Activated CD4-positive, alpha-beta memory T cell treated with anti-CD3 and anti-CD28 coated beads, Interleukin-2, amount 10 ng/mL, durations not matched to agents 7 days and 5 days (primary cell): Measurements from ENCODE around the gene UBC. TPM values are rescaled to one million over a fixed set of nuclear protein-coding genes. Genes with fewer than 3 reads are reported as not detected.
A peak's percentile ranks its signal among the peaks of the same experiment; 100 is the strongest.
"Not testable (repeated sequence)": the region's sequence is repeated elsewhere in the genome, so short reads cannot be mapped to it uniquely, and the experiment has no call there.

Experiments used
- CTCF ChIA-PET: fragments of 350-600 bp; sonication (Branson Sonifier 250); formaldehyde crosslinking; loops from one replicate; lab custom pipeline; 2021; ENCODE audit warnings: antibody characterized with exemption, inconsistent platforms; lab: Charles Lee
- POLR2A ChIA-PET: fragments of 350-600 bp; sonication (Branson Sonifier 250); formaldehyde crosslinking; loops from one replicate; lab custom pipeline; 2021; ENCODE audit warnings: antibody characterized with exemption; lab: Charles Lee
- DNase-seq: peaks from one replicate; pipeline ENCODE4 v3.0.0-alpha.2; 2020
- H3K27ac Mint-ChIP-seq: one replicate; pipeline ENCODE4 v1.8.0; 2021; ENCODE audit warnings: mild to moderate bottlenecking, mixed read lengths
- H3K27me3 Mint-ChIP-seq: one replicate; pipeline ENCODE4 v1.8.0; 2021; ENCODE audit warnings: mixed read lengths
- H3K36me3 Mint-ChIP-seq: one replicate; pipeline ENCODE4 v1.8.0; 2021; ENCODE audit warnings: low read depth, mixed read lengths
- H3K4me1 Mint-ChIP-seq: one replicate; pipeline ENCODE4 v1.8.0; 2021; ENCODE audit warnings: mixed read lengths
- H3K4me3 Mint-ChIP-seq: one replicate; pipeline ENCODE4 v1.8.0; 2021; ENCODE audit warnings: mild to moderate bottlenecking, mixed read lengths
- H3K9me3 Mint-ChIP-seq: one replicate; pipeline ENCODE4 v1.8.0; 2021; ENCODE audit warnings: mixed read lengths
- total RNA-seq, 2 experiments: library from RNA; stranded (reverse); gene quantifications; one replicate each; pipeline ENCODE4 v1.2.3, GENCODE V29; 2021

The UBC gene
- total RNA-seq, 2 experiments from 2014 or later, result 1,545 to 1,580 TPM

DNA sequence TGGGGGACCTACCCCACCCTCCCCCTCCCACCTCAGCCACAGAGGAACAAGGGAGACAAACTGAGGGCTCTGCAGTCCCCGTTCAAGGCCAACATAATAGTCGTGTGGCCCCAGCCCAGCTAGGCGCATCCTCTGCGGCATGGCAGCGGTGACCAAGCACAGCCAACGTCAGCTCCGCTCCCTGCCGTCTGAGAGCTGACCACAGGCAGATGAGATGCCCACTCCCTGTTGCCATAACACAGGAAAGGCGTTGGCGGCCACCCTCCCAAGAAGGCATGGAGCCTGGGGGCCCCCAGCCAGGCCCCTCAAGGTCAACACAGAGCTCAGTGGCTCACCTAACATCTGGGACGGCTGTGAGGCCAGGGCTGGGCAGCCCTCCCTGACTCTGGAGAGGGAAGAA, 32.6 kb upstream of the UBC start:
- Mint-ChIP-seq H3K27ac (no peak overlapping the region), H3K9me3 (no peaks in the 10 kb centered on the region), H3K4me3 (no peak overlapping the region), H3K4me1 (peaks cover 3% of the 10 kb centered on the region), H3K36me3 (peaks cover 22% of the 10 kb centered on the region), H3K27me3 (no peaks in the 10 kb centered on the region)
- CTCF ChIA-PET, result no interaction called here
- POLR2A ChIA-PET, result no interaction called here
- DNase-seq, result no peak

DNA sequence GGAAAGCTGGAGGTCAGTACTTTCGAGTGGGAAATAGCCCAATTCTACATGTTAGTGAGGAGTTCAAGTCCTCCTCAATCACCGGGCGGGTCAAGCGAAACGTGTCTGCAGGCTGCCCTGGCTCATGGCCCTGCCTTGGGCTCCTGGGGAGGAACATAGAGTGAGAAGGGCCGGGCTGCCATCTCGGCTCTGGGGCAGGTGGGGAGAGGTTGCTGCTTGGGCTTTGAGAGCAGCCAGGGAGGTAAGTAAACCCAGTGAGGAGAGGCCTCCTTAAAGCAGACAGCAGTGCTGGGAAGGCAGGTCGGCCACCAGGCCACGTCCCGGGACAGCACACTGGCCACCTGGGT, 32.0 kb upstream of the UBC start:
- no peak overlapping the region for H3K27ac Mint-ChIP-seq
- H3K4me3 Mint-ChIP-seq, result no peak overlapping the region

DNA sequence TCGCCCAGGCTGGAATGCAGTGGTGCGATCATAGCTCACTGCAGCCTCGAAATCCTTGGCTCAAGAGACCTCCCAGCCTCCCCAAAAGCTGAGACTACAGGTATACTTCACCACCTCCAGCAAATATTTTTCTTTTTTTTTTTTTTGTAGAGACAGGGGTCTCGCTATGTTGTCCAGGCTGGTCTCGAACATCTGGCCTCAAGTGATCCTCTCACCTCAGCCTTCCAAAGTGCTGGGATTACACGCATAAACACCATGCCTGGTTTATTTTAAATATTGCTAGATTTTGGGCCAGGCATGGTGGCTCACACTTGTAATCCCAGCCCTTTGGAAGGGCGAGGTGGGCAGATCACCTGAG, 26.7 kb upstream of the UBC start:
- Mint-ChIP-seq H3K36me3 (peaks cover 9% of the 10 kb centered on the region), H3K27ac (no peak overlapping the region), H3K4me1 (peaks cover 19% of the 10 kb centered on the region), H3K4me3 (no peak overlapping the region), H3K9me3 (no peaks in the 10 kb centered on the region), H3K27me3 (no peaks in the 10 kb centered on the region)
- ChIA-PET POLR2A (interaction anchor here (1.1 to 13.1 kb wide), 7 partner anchors 12 to 53 kb away, joined by 3 to 462 read pairs (median 45); partner anchors contain the start of genes BRI3BP and UBC), CTCF (interaction anchor here (1.2 to 10.6 kb wide), 11 partner anchors 10 to 167 kb away, joined by 3 to 286 read pairs (median 12); partner anchors contain the start of genes BRI3BP and UBC)
- DNase-seq, result no peak

More for the DNA sequence above, 32.0 kb upstream of the UBC start:
- Mint-ChIP-seq H3K9me3 (no peaks in the 10 kb centered on the region), H3K4me1 (peaks cover 6% of the 10 kb centered on the region), H3K36me3 (peaks cover 20% of the 10 kb centered on the region), H3K27me3 (no peaks in the 10 kb centered on the region)
- CTCF ChIA-PET, result no interaction called here
- no peak for DNase-seq
- POLR2A ChIA-PET, result no interaction called here

DNA sequence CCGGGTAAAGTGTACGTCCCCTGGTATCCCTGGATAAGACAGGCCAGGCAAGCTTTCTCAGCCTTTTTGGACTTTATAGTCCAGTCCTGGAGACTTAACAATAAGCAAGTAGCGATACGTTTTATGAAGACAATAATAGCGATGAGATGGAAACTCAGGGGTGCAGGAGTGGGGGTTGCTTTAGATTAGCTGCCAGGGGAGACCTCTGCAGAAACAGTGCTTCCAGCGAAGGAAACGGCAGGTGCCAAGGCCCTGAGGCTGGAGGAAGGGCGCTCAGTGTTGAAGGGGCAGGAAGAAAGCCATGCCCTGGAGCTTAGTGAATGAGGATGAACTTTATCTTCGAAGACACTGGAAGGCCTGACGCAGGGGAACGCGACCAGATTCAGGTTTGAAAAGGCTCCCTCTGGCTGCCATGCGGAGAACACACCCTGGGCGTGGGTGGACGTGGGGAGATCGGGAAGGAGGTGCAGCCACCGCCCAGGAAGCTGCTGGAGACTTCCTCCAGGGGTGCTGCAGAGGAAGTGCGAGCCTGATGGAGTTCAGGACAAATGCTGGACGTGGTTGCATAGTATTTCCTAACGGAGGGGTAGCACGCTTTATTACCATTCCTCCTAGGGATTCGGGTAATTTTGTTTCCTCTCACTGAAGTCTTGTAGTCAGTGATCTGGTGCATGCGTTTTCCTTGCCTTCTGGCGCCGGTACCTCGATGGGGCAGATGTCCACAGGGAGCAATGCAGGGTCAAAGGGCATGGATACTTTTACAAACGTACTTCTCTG, 26.1 kb upstream of the UBC start:
- H3K4me3 Mint-ChIP-seq, result no peak overlapping the region
- ChIA-PET CTCF (interaction anchor here (1.0 to 10.6 kb wide), 15 partner anchors 10 to 166 kb away, joined by 3 to 286 read pairs (median 6); partner anchors contain the start of genes BRI3BP, DHX37 and UBC), POLR2A (interaction anchor here (1.1 to 13.1 kb wide), 11 partner anchors 8 to 487 kb away, joined by 3 to 462 read pairs (median 6); partner anchors contain the start of genes BRI3BP and UBC)
- H3K4me1 Mint-ChIP-seq, result peaks cover 21% of the 10 kb centered on the region
- H3K9me3 Mint-ChIP-seq, result no peaks in the 10 kb centered on the region
- peak; percentile 88 for DNase-seq
- no peaks in the 10 kb centered on the region for H3K27me3 Mint-ChIP-seq
- H3K27ac Mint-ChIP-seq, result no peak overlapping the region
- H3K36me3 Mint-ChIP-seq, result peaks cover 5% of the 10 kb centered on the region

DNA sequence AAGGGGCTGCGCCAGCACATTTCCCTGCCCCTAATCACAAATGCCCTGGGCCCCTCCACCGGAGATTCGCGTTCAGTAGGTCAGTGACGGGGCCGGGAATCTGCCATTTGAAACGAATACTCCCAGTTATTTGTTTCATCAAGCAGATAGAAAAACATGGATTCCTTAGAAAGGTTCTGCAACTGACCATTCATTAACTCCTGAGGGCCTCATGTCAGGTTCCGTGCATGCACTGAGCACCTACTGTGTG, 25.6 kb upstream of the UBC start:
- Mint-ChIP-seq H3K36me3 (peaks cover 5% of the 10 kb centered on the region), H3K4me3 (no peak overlapping the region), H3K27ac (no peak overlapping the region), H3K9me3 (no peaks in the 10 kb centered on the region), H3K4me1 (peaks cover 21% of the 10 kb centered on the region), H3K27me3 (no peaks in the 10 kb centered on the region)
- POLR2A ChIA-PET, result interaction anchor here (1.1 to 13.1 kb wide), 11 partner anchors 9 to 486 kb away, joined by 3 to 462 read pairs (median 6); partner anchors contain the start of genes BRI3BP and UBC
- CTCF ChIA-PET, result interaction anchor here (1.0 to 10.6 kb wide), 16 partner anchors 9 to 166 kb away, joined by 3 to 286 read pairs (median 6); partner anchors contain the start of genes BRI3BP, DHX37 and UBC
- no peak for DNase-seq

DNA sequence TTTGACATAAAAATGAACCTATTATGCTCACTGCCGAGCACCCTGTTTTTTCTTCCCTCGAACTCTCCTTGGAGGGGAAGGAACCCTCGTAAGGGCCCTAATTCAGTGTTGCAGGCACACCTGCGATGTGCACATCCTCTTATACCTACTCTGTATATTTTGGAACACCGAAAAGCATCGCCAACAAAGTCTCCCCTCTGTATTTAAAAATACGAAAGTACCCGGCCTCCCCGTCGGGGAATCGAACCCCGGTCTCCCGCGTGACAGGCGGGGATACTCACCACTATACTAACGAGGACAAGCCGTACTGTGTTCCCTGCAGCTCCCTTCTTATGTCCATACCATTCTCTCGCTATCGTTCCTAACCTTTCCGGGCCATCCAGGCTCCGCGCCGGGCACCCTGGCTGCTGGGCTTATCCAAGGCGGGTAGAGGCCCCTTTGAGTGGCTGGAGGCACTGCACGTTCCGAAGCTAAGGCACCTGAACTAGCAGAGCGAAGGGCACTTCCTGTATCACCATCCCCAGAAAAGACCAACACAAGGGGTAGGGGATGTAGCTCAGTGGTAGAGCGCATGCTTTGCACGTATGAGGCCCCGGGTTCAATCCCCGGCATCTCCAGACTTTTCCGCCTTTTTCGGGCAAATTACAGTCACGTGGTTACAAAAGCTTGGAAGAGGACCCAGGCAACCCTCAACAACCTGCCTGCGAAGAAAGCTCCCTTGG, 25.1 kb upstream of the UBC start:
- H3K4me3 Mint-ChIP-seq, result no peak overlapping the region
- H3K36me3 Mint-ChIP-seq, result peaks cover 5% of the 10 kb centered on the region

DNA sequence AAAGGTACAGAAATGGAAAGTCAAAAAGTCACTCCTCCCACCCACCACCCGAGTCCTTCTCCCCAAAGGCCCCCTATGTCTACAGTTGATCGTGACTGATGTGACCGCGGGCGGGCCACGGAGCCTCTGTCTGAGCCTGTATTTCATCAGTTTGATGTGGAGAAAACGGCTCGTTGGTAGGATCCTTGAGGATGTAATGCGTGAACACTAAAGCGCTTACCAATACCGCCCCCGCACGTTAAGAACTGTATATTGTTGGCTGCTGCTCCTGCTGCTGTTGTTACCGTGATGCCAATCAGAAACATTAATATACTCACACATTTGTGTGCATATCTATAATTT, 24.6 kb upstream of the UBC start:
- Mint-ChIP-seq H3K4me3 (no peak overlapping the region), H3K36me3 (peaks cover 5% of the 10 kb centered on the region), H3K27me3 (no peaks in the 10 kb centered on the region), H3K27ac (no peak overlapping the region), H3K9me3 (no peaks in the 10 kb centered on the region), H3K4me1 (peaks cover 21% of the 10 kb centered on the region)
- DNase-seq, result peak; percentile 66
- CTCF ChIA-PET, result interaction anchor here (1.6 to 10.6 kb wide), 8 partner anchors 8 to 38 kb away, joined by 4 to 286 read pairs (median 19); partner anchors contain the start of gene UBC
- POLR2A ChIA-PET, result interaction anchor here (1.4 to 13.1 kb wide), 7 partner anchors 10 to 485 kb away, joined by 4 to 462 read pairs (median 45); partner anchors contain the start of genes BRI3BP and UBC

More for the DNA sequence above, 25.1 kb upstream of the UBC start:
- Mint-ChIP-seq H3K27ac (no peak overlapping the region), H3K4me1 (peaks cover 21% of the 10 kb centered on the region), H3K27me3 (no peaks in the 10 kb centered on the region), H3K9me3 (no peaks in the 10 kb centered on the region)
- CTCF ChIA-PET, result interaction anchor here (1.0 to 10.6 kb wide), 15 partner anchors 9 to 165 kb away, joined by 3 to 286 read pairs (median 6); partner anchors contain the start of genes BRI3BP, DHX37 and UBC
- POLR2A ChIA-PET, result interaction anchor here (1.1 to 13.1 kb wide), 10 partner anchors 9 to 486 kb away, joined by 4 to 462 read pairs (median 8); partner anchors contain the start of genes BRI3BP and UBC
- DNase-seq, result peak; percentile 91

DNA sequence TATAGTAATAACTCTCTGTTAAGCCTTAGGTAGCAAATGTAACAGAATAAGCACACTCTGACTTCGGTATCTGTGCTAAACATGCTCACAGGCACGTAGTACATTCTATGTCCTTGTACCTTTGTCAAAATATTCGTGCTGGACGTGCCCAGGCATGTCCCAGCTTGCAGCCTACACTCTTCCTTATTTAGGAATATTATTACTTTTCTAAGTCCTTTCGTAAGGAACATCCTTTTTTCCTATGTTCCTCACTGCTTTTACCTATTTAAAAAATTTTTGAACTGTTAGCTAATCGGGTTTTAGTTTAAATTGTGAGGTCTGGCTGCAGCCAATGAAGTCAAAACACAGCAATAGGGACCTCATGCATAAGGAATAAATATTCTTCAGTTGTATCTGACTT, 24.1 kb upstream of the UBC start:
- Mint-ChIP-seq H3K27me3 (no peaks in the 10 kb centered on the region), H3K27ac (no peak overlapping the region)

DNA sequence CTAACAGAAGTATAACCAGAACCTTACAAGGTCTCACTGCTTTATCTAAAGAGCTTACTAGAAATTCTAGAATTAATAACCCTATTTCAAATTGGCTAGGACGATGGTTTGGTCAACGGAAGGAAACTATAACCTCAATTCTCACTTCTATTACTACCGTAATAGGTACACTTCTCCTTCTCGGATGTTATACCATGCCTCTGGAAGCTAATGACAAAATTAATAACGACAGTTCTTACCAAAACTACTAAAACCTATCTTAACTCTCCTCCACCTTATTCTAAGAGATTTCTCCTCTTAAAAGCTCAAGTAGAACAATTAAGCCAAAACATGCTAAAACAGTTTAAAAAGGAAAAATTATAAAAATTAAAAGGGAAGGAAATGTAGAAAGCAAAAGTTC, 23.7 kb upstream of the UBC start:
- no peak overlapping the region for H3K4me3 Mint-ChIP-seq
- ChIA-PET POLR2A (interaction anchor here (1.0 to 13.1 kb wide), 6 partner anchors 11 to 56 kb away, joined by 3 to 462 read pairs (median 49); partner anchors contain the start of genes BRI3BP and UBC), CTCF (interaction anchor here (0.9 to 10.6 kb wide), 5 partner anchors 10 to 32 kb away, joined by 3 to 286 read pairs (median 21); partner anchors contain the start of gene UBC)
- no peaks in the 10 kb centered on the region for H3K9me3 Mint-ChIP-seq
- H3K36me3 Mint-ChIP-seq, result peaks cover 3% of the 10 kb centered on the region
- peaks cover 21% of the 10 kb centered on the region for H3K4me1 Mint-ChIP-seq
- H3K27me3 Mint-ChIP-seq, result no peaks in the 10 kb centered on the region
- H3K27ac Mint-ChIP-seq, result no peak overlapping the region
- no peak for DNase-seq

More for the DNA sequence above, 24.1 kb upstream of the UBC start:
- CTCF ChIA-PET, result interaction anchor here (1.6 to 10.6 kb wide), 6 partner anchors 8 to 38 kb away, joined by 4 to 286 read pairs (median 19); partner anchors contain the start of gene UBC
- POLR2A ChIA-PET, result interaction anchor here (1.0 to 13.1 kb wide), 6 partner anchors 12 to 55 kb away, joined by 3 to 462 read pairs (median 49); partner anchors contain the start of genes BRI3BP and UBC
- H3K4me3 Mint-ChIP-seq, result no peak overlapping the region
- no peak for DNase-seq
- H3K9me3 Mint-ChIP-seq, result no peaks in the 10 kb centered on the region
- H3K4me1 Mint-ChIP-seq, result peaks cover 21% of the 10 kb centered on the region
- H3K36me3 Mint-ChIP-seq, result peaks cover 5% of the 10 kb centered on the region

DNA sequence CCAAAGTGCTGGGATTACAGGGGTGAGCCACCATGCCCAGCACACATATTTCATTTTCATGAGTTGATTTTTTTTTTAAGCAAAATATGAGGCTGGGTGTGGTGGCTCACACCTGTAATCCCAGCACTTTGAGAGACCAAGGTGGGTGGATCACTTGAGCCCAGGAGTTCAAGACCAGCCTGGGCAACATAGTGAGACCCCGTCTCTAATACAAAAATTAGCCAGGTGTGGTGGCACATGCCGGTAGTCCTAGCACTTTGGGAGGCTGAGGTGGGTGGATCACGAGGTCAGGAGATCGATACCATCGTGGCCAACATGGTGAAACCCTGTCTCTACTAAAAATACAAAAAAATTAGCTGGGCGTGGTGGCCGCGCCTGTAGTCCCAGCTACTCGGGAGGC, 17.1 kb upstream of the UBC start:
- H3K27ac Mint-ChIP-seq, H3K9me3 Mint-ChIP-seq, DNase-seq, H3K4me3 Mint-ChIP-seq, H3K27me3 Mint-ChIP-seq: not testable (repeated sequence)
- Mint-ChIP-seq H3K4me1 (peaks cover 29% of the 10 kb centered on the region), H3K36me3 (peaks cover 14% of the 10 kb centered on the region)
- ChIA-PET CTCF (interaction anchor here (1.8 to 2.9 kb wide), 2 partner anchors 8 to 25 kb away, joined by 5 to 17 read pairs; no protein-coding TSS in a partner anchor), POLR2A (interaction anchor here (13.1 kb wide), 1 partner anchor 13 kb away, joined by 462 read pairs; the partner anchor contains the start of gene UBC)

DNA sequence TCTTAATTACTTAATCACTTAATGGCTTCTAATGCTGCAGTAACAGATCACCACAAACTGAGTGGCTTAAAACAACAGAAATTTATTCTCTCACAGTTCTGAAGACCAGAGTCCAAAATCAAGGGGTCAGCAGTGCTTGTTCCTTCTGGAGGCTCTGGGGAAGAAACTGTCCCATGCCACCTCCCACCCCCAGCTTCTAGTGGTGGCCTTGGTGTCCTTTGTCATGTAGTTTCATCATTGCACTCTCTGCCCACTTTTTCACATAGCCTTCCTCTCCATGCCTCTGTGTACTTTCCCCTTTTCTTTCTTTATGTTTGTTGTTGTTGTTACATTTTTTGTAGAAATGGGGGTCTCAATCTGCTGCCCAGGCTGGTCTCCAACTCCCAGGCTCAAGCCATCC, 16.1 kb upstream of the UBC start:
- peaks cover 14% of the 10 kb centered on the region for H3K36me3 Mint-ChIP-seq
- CTCF ChIA-PET, result interaction anchor here (2.9 kb wide), 1 partner anchor 9 kb away, joined by 17 read pairs; no protein-coding TSS in a partner anchor
- no peaks in the 10 kb centered on the region for H3K9me3 Mint-ChIP-seq
- POLR2A ChIA-PET, result interaction anchor here (1.5 to 13.1 kb wide), 2 partner anchors 13 to 20 kb away, joined by 3 to 462 read pairs; partner anchors contain the start of gene UBC
- peaks cover 28% of the 10 kb centered on the region for H3K4me1 Mint-ChIP-seq
- no peak overlapping the region for H3K27ac Mint-ChIP-seq
- no peak overlapping the region for H3K4me3 Mint-ChIP-seq
- peaks cover 6% of the 10 kb centered on the region for H3K27me3 Mint-ChIP-seq
- DNase-seq, result no peak
